GM19455 (cell line): ENCODE data around the gene FLCN.

ENCODE experiments used
- ATAC-seq: cut with Tn5 transposase; IDR thresholded peaks from one replicate; pipeline ENCODE4 v1.9.1; 2021; ENCODE audit not compliant: unreplicated experiment

The FLCN gene

GRCh38 chr17:17170346-17170985 lies 66.5 kb downstream of the FLCN start:
- ATAC-seq = no peak

GRCh38 chr17:17169396-17169795 lies 67.6 kb downstream of the FLCN start:
- ATAC-seq = no peak

GRCh38 chr17:17168401-17168800 lies 68.6 kb downstream of the FLCN start:
- no peak for ATAC-seq

GRCh38 chr17:17167986-17168385 lies 69.0 kb downstream of the FLCN start:
- ATAC-seq = no peak

GRCh38 chr17:17167356-17167755 lies 69.6 kb downstream of the FLCN start:
- no peak for ATAC-seq

DNA sequence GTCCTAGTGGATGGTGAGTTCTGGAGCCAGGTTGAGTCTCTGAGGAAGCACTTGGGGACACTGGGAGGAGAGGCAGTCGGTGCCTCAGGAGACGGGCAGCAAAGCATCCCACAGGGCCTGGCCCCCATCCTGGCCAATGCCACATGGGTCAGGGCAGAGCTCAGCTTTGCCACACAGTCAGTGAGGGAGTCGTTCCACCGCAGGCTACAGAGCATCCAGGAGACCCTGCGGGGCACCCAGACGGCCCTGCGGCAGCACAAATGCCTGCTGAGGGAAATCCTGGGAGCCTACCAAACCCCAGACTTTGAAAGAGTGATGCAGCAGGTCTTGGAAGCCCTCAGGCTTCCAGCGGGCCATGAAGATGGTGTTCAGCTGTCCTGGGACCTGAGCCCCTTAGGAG lies 70.5 kb downstream of the FLCN start:
- no peak for ATAC-seq

GRCh38 chr17:17165666-17166308 lies 71.2 kb downstream of the FLCN start:
- no peak for ATAC-seq

- ATAC-seq = no peak
Measured at GRCh38 chr17:17164676-17165075, 72.3 kb downstream of the FLCN start.

DNA sequence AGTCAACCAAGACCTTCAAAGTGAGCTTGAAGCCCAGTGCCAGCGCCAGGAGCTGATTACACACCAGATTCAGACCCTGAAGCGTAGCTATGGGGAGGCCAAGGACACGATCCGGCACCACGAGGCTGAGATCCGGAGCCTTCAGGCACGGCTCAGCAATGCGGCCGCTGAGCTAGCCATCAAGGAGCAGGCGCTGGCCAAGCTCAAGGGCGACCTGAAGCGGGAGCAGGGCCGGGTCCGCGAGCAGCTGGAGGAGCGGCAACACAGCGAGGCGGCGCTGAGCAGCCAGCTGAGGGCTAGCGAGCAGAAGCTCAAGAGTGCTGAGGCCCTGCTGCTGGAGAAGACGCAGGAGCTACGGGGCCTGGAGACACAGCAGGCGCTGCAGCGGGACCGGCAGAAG lies 72.8 kb downstream of the FLCN start:
- no peak for ATAC-seq
